H1 (cell line): ENCODE data around the gene COLEC11. TPM values are rescaled to one million over a fixed set of nuclear protein-coding genes. Genes with fewer than 3 reads are reported as not detected.

Experiments used
- ASH2L ChIP-seq: fragments of 200-600, 300-600 bp; sonication (generic); IDR thresholded peaks from one replicate; pipeline ENCODE4 v1.7.1; 2017; ENCODE audit warnings: low read length
- CBX8 ChIP-seq: fragments of 300-800, 300-1000 bp; sonication (generic); IDR thresholded peaks from 2 replicates; pipeline ENCODE4 v1.7.1; 2016; ENCODE audit warnings: low read depth, low read length, borderline replicate concordance
- CHD1 ChIP-seq: IDR thresholded peaks from 2 replicates; pipeline ENCODE4 v1.6.1; 2012; ENCODE audit warnings: low read depth, low read length, improper control_type of control experiment
- SAP30 ChIP-seq: fragments of 300-600 bp; sonication (generic); IDR thresholded peaks from 2 replicates; pipeline ENCODE4 v1.7.1; 2012; ENCODE audit warnings: low read length, moderate library complexity, mild to moderate bottlenecking, inconsistent platforms; ENCODE audit not compliant: insufficient read depth, insufficient replicate concordance
- SIX5 ChIP-seq: IDR thresholded peaks from 2 replicates; pipeline ENCODE4 v1.6.1; 2011; ENCODE audit warnings: mild to moderate bottlenecking, low read depth, low read length
- polyA plus RNA-seq, 7 experiments: library from polyadenylated mRNA; depleted of rRNA in 3 of 7; stranded (reverse) in 5 of 7; unstranded in 2 of 7; fragments of >200 nt in 5 of 7; fragments of 200-250 nt in 2 of 7; gene quantifications; 1 replicate in 5 of 7; 2 replicates in 1 of 7; 4 replicates in 1 of 7; pipeline versions ENCODE4 v1.2.1 to v1.2.3, GENCODE V29; 2011 to 2013; ENCODE audit warnings: missing spikeins in 2 of 7, mixed read lengths in 2 of 7
- total RNA-seq: library from RNA; stranded (reverse); fragmentation: NEBNext Ultra II Directional; extraction: Animal tissue kit (Norgen Biotek cat#: 25700); gene quantifications from 2 replicates; pipeline ENCODE4 v1.2.1, GENCODE V29; 2021
- TF ChIP-seq, protein P1 (sequence below): IDR thresholded peaks from 2 replicates; pipeline ENCODE4 v1.6.1; 2012; ENCODE audit warnings: low read length, inconsistent platforms

Gene COLEC11
- total and polyA plus RNA-seq, 2 of the 8 experiments (the other 6 are each of a cell fraction or from before 2014, with no cell fraction given): 0.47 to 0.80 TPM

DNA sequence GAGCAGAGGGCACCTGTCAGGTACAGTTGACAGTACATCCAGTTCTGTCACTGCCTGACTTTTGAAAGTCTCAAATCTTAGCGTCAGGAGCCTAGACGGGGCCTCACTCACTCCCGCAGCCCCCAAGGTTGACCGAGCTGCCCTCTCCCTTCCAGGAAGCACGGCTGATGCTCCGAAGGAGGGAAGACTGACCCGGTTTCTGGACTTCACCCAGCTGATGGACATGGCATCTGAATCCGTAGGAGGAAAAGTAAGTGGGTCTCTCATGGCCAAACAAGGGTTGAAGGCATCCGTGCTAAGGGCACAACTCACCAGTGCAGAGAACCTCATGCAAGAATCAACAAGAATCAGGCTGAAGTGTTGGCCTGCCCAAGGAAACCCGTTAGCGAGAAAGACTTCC is 76.0 kb downstream of the COLEC11 start (continued):
- TF ChIP-seq ASH2L: no peak
- TF ChIP-seq CBX8: no peak
- TF ChIP-seq SIX5: no peak
- no peak for TF ChIP-seq CHD1
- TF ChIP-seq, protein P1, sequence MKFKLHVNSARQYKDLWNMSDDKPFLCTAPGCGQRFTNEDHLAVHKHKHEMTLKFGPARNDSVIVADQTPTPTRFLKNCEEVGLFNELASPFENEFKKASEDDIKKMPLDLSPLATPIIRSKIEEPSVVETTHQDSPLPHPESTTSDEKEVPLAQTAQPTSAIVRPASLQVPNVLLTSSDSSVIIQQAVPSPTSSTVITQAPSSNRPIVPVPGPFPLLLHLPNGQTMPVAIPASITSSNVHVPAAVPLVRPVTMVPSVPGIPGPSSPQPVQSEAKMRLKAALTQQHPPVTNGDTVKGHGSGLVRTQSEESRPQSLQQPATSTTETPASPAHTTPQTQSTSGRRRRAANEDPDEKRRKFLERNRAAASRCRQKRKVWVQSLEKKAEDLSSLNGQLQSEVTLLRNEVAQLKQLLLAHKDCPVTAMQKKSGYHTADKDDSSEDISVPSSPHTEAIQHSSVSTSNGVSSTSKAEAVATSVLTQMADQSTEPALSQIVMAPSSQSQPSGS: no peak
- no peak for TF ChIP-seq SAP30
